Activated CD8-positive, alpha-beta memory T cell treated with anti-CD3 and anti-CD28 coated beads for 24 hours (primary cell): Measurements from ENCODE around the gene ATP5MC2.
"Not testable (repeated sequence)": the region's sequence is repeated elsewhere in the genome, so short reads cannot be mapped to it uniquely, and the experiment has no call there.

Experiments used
- DNase-seq: peaks from one replicate; pipeline ENCODE4 v3.0.0-alpha.2; 2020

Gene ATP5MC2

DNA sequence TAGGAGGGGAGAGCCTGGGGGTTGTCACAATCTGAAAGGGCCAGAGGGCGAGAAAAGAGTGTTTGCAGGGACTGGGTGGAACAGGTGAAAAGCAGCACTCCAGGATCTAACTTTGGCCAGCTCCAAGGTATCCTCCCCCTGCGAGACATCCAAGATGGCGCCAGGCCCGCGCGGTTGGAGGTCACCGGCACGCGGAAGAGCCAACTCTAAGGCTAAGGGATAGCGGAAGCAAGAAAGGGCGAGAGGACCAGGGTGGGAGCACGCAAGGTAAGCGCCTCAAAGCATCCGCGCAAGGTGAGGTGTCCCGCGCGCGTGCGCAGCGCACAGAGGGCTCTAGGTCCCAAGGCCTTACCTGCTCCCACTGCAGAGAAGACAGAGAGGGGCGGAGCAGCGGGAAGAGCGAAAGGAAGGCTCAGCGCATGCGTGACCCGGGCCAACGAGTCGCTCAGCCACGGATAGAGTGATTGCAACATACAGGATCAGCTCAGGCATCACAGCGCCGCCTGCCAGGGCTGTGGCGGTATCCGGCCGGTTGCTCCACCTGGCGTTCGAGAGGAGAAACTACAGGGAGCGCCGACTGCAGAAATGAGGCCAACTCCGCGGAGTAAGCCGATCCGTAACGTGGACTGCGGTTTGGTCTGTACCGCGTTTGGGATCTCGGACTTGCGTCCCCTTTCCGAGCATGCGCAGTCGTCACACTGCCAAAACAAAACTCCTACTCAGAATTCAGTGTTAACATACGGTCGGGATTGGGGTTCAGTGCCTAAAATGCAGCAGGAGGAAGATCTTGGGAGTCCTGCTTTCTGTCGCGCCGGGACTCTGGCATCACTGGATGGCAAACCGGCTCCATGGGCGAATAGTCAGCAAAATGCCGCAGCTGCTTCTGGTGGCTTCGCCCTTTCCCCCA, at the start of gene ATP5MC2:
Gene ATP5MC2 (minus strand): TSS at position 383 of the 907 bp plus-strand sequence. CDS start 3,469 bp downstream, outside the sequence.
- peak; percentile 98 for DNase-seq

DNA sequence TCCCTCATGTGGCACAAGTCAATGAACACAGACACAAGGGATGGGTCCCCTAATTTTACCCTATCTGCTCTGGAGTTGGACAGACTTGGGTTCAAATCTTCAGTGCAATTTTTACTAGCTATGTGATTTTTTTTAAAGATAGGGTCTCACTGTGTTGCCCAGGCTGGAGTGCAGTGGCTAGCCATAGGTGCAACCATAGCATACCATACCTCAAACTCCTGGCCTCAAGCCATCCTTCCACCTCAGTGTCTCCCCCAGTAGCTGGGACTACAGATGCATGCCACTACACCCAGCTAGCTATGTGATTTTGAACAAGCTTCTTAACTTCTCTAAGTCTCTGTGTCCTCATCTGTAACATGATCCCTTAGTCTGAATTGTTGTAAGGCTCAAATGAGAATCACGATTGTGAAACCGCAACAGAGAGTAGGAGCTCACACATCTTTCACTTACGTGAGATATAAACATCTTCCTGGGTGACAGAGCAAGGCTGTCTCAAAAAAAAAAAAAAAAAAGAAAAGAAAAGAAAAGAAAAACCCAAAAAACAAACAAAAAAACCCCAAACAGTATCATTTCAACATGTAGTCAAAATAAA, 46.7 kb upstream of the ATP5MC2 start:
- DNase-seq = no peak

DNA sequence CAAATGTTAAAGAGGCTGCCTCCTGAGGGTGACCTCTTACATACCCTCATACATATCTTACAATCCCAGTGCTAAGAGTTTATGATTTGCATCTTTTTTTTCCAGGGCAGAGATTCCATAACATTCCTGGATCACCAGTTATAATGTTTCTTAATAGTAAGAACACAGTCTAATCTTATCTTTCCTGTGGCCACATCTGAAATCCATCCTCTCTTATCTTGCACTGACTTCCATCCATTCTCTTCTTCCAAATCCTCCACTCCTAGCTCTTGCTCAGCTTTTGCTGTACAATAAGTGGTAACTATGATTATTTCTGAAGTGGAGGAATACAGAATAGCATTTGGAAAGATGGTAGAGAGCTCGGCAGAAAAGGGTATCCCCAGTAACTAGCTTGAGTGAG, 45.1 kb upstream of the ATP5MC2 start:
- no peak for DNase-seq

DNA sequence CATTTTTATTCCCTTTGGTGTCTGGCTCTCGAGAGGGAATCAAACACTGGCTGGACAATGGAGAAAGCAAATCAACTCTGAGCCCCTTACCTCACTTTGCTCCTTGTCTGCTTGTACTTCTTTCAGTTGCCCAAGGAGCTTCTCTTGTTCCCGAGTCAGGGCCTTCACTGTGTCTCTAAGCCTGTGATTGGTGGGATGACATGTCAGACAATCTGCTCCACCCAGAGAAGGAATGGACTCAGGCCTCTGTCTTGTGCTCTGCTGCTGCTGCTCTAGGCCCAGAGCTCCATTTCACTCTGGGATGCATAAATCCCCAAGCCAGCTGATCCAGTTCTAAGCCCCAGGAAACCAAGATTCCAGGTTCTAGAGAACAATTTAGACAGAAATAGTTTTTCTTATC, 43.8 kb upstream of the ATP5MC2 start:
- DNase-seq = no peak

DNA sequence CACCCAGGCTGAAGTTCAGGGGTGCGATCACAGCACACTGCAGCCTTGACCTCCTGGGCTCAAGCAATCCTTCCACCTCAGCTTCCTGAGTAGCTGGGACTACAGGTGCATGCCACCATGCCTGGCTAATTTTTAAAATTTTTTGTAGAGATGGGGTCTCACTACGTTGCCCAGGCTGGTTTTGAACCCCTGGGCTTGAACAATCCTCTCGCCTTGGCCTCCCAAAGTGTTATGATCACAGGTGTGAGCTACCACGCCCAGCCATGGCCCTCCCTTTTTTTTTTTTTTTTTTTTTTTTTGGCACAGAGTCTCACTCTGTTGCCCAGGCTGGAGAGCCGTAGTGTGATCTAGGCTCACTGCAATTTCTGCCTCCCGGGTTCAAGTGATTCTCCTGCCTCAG, 42.7 kb upstream of the ATP5MC2 start:
- DNase-seq = not testable (repeated sequence)

DNA sequence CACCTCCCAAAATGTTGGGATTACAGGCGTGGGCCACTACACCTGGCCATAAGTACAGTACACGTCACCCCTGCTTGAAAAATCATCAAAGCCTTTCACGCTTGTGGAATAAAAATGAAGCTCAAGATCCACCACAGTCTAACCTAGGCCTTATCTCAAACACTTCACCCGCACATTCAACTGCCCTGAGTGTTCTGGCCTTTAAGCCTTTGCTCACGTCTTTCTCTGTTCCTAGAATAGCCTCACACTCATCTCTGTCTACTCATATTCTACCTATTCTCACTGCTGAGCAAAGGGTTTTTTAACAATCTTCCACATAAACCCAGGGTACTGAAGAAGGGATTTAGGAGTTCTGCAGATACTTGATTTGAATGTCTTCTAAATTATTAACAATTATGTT, 41.4 kb upstream of the ATP5MC2 start:
- no peak for DNase-seq

DNA sequence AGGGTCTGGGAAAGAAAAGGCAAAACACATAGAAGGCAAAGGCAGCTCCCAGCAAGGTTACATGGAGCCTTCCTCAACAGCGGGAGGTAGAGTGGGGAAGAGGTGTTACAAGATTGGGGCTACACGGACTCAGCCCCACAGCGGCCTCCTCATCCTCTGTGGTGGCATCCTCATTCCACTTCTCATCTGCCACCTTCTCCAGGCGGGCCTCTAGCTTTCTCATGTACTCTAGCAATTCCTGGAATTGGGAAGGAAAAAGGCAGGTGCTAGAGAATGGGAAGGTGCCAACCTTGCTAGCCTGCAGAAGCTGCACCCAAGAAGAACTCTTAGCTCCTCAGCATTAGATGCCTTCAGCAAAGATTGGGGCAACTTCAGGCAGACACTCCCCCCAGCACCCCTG, 38.1 kb upstream of the ATP5MC2 start:
- no peak for DNase-seq

DNA sequence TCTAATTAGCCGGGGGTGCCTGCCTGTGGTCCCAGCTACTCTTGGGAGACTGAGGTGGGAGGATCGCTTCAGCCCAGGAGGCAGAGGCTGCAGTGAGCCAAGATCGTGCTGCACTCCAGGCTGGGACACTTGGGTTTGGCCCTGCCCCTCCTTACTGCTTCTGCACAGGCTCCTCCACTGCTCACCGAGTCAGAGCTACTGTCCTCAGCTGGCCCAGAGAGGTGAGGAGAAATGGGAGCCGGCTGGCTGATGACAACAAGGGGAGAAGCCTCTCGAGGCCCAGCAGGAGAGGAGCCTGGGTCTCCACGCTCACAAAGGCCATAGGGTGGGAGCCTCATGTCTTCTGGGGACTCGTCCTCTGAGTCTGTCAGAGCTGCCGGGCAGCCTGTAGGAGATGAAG, 37.6 kb upstream of the ATP5MC2 start:
- no peak for DNase-seq

DNA sequence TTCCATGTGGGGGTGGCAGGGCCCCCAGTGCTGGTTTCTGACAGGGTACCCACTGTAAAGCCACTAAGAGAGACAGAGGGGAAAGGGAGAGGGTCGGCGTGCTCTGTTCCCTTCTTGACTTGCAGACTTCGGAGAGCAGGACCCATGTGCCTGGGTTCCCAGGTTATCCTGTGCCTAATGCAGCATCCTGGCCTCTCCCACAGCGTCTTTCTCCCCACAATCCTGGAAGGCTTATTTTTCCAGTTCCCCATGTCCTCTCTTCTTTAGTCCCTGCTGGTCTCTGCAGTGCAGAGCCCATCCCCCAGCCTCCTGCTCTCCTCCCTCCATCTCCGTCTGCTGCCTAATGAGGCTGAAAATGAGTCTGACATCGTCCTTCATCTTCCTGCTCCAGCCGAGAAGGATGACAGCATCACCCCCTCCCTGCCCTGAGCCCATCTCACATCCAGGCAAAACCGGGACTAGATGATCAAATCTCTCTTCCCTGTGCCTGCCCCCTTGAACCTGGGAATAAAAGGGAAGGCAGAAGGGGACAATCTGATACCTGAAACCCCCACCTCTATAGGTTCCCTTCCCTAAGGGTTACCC, 36.3 kb upstream of the ATP5MC2 start:
- DNase-seq = no peak

DNA sequence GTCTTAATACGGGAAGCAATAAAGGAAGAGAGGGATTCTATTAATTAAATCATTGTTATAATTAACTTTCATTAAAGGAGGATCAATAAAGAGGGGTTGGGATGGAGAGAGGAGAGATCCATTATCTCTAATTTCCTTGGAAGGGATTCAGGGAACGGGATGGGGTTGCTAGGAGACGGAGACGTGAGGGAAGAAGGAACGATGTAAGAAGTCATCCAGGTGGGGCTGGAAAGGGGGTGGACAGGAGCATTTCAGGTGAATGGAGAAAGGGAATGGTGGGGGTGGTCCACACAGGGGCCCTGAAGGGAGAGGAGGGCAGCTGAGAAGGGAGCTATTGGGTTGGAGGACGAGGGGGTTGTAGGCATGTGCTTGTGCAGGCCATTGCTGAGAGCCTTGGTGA, 34.2 kb upstream of the ATP5MC2 start:
- DNase-seq = no peak

DNA sequence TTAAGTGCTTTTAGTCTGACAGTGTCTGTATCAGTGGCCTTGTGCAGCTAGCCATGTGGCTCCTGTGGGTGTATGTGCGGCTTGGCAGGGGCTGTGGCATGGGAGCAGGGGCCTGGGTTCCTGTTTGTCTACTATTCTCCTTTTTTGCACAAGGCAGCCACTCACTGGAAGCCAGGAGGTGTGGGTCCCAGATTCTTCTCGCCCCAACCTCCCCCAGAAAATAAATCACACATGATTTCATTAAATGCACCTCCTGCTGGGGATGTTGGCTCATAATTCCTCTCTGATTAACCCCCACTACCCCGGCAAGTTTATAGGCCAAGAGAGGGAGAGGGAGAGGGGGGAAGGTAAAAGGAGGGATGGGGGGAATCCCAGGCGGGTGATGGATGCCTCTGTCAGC, 33.8 kb upstream of the ATP5MC2 start:
- DNase-seq = no peak

DNA sequence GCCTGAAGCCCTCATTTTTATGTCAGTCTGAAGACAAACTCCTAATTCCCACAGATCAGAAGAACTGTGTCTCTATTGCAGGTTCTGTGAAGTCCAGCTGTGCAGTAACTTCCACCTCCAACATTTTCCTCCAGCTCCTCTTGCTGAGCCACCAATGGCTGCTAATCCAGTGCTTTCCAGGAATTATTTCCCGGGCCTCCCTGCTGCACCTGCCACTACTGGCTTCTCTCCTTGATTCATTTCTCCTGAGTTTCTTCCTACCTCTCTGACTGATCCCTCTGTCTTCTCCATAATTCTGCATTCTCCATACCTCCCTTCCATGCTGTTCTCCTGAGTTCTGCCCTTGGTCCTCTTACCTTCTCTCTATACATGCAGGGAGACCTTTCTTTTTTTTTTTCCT, 30.2 kb upstream of the ATP5MC2 start:
- no peak for DNase-seq

DNA sequence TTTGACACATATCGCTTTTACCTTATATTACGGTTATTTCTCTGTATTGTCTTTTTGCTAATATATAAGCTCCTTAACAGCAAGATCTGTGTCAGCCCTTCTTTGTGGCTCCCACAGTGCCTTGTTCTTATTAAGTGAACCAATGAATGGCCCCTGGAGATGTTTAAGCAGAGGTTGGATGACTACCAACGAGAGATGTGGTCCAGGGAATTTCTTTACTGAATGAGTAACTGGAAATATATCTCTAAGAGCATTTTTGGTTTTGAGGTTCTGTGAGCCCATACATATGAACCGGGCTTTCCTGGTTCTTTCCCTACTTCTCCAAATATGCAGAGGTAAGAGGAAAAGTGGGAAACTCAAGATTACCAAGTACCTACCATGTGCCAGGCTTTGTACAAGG, 27.9 kb upstream of the ATP5MC2 start:
- no peak for DNase-seq

DNA sequence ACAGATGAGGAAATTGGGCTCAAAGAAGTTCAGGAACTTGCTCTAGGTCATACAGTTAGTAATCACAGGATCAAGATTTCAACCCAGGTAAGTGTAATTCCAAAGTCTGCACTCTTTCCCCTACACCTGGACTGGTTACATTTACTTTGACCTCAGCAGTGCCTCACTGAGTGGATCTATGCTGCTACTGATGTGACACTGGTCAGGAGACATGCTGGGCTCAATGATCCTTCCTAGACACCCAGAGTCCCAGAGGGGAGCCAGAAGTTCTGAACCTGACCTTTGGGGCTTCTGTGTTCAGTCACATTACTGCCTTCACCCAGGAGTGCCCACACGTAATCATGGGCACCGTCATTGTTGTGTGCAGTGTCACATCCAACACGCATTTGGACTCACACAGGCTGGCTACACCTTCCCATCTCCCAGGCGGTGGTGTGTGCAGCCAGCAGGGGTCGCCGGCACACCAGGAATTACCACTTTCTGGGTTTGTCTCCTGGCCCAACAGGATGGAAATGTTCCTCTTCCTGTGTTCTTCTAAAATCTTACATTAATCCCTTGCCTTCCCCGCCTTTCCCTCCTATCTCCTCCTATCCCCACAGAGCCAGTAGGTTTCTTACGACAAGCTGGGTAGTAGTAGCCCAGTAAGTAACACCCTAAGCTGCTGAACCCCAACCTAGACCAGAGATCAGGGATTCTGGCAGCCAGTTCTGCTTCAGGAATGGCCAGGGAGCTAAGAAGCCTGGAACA, 25.8 kb upstream of the ATP5MC2 start:
- DNase-seq = peak; percentile 89

DNA sequence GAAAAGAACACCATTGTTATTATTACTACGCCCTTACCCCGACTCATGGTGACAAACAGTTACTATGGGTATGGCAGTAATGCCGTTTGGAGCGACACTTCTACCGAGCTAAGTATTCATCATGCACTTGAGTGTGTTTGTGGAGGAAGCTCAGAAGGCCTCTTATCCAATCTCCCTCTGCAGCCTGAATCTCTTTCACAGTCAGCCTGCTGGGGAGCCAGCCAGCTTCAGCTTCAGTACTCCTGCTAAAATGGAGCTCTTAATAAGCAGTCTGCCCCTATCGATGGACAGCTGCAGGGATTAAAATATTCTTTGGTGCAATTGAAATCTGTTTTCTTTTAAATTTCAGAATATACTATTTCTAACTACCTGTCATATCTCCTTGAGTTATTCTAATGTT, 24.7 kb upstream of the ATP5MC2 start:
- no peak for DNase-seq

DNA sequence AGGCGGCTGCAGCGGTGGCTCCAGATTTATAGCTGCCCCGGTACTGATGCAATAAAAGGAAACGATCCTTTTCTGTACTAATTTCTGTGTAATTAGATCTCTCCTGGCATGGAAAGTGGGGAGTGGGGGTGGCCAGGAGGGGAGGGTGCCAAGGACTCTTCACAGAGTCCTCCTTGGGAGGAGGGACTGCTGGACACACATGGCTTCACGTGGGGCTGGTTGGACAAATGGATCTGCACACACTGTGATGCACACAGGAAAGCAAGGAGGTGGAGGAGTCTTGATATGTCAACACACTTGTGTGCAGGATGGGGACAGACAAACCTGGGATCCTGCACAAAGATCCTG, 23.8 kb upstream of the ATP5MC2 start:
- DNase-seq = no peak

DNA sequence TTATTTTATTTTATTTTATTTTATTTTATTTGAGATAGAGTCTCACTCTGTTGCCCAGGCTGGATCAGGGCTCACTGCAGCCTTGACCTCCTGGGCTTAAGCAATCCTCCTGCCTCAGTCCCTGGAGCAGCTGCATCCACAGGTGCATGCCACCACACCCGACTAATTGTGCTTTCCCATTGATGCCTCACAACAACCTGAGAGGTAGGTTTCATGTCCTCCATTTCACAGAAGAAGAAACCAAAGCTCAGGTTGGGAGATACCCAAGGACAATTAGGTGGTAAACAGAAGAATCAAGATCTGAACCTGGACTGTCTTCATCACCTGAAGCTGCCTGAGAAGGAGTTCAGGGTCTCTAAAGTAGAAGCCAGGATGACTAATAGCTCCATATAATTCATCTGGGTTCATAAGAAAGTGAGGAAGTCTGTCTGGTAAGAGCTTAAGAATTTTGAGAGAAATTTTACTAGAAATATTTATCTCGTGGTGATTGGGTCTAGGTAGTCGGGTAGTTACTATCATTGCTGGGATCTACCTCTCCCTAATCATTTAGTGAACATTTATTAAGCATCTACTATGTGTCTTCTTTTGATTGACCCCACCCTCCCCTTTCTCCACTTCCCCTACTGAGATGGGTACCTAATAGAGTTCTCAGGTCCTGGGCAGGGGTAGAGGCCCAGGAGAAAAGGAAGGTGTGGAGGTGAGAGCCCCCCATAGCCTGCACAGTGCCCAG, 23.2 kb upstream of the ATP5MC2 start:
- no peak for DNase-seq

DNA sequence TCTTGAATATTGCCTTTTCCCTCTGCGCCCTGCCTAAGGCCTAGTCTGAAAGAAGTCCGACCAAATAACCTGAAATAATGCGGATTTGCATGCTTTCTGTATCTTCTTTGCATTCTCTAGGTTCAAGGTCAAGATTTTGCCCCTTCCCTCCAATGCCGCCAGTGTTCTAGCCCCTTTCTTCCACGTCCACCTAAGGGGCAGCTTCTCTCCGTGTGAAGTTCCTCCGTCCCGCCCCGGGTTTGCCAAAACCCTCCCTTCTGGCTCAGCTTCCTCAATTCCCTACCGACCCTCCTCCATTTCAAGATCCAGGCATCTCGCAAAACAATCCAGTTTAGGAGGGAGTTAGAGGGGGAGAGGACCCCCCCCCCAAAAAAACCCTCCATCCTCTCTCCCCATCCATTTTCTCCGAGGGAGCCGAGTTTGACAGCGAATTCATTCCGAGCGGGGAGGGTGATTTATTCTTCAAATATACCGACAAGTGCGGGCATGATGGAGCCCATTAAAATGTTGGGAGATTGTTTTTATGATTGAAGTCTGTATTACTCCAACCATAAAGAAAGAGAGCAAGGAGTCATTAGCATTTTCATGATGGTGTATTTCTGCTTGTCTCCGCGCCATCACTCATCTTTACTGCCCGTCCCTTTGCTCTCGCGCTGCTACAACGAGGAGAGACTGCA, 20.9 kb upstream of the ATP5MC2 start:
- no peak for DNase-seq

DNA sequence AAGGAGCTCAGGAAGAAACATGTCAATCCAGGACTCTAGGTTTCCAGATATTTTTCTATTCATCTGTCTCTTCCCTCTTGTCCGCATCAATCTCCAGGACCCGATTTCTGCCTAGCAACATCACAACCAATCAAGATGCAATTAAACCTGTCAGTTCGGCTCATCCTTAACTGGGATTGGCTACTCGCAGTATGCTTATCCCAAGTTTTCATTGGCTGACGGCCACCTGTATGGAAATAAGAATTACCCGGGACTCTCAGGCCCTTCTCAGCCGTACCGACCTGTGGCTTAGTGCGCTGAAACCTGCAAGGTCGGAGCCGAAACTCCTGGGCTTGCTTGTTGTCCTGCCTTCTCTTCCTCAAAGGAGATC, 20.4 kb upstream of the ATP5MC2 start:
- DNase-seq = peak; percentile 59

DNA sequence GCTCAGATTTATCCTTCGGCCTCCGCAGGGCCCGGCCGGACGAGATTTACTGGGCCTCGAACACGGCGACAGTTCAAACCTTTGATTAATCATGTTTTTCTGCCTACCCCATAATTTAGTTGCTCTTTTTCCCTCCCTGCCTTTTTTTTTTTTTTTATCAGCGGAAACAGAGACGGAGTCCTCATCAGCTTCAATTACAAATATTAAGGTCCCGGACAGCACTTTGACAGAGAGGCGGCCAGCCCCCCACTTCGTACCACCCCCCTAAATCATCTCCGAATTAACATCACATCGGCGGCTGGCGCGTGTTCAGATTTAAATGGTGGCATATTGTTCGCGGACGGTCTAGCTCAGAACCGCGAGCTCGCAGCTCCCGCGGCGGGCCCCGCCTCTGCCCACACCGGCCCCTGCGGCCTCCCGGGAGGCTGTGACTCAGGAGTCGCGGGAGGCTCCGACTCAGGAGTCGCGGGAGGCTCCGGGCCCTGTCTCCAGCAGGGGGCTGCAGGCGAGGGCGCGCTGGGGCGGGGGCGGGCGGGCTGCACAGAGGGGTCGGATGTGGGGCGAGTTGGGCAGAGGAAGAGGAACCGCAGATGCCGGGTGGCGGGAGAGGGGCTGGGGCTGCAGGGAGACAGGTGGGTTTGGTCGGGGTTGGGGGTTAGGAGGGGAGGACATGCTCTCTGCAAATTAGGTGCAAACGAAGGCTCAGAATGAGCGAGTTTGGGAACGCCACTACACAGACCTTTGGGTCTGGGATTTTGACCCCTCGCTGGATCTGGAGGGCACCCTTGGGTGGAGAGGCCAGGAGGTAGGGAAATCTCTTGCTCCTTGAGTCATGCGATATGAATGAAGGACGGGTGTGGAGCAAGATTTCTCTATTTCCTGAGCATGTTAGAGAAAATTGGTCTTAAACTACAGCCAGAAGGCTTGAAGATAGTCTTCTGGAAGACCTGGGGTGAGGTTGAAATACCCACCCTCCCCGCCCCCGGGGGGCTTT, 19.6 kb upstream of the ATP5MC2 start:
- DNase-seq = peak; percentile 72

DNA sequence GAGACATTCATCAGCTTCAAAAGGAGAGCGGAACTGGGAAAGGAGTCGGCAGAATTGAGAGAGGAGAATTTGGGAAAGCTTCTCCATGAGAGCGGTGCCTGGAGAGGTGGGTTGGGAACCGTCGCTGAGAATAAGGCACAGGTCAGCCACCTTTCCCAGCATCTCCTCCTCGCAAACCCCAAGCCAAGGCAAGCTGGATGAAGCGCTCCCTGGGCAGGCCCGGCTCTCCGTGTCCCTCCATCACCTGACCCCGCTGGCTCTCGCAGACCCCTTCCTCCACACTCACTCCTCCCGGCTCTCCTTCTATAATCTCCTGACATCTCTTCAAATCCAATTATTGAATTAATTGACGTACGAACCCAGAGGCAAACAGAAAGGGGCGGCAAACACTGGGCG, 18.9 kb upstream of the ATP5MC2 start:
- no peak for DNase-seq
